HG03196 (cell line): ENCODE results near the gene FAF2.

ENCODE experiments used
- ATAC-seq: cut with Tn5 transposase; IDR thresholded peaks from one replicate; pipeline ENCODE4 v1.9.1; 2021; ENCODE audit not compliant: unreplicated experiment

The FAF2 gene

GRCh38 chr5:176529741-176530141 is 81.6 kb downstream of the FAF2 start:
- ATAC-seq = no peak

- ATAC-seq = no peak
Observed at GRCh38 chr5:176530393-176530982, 82.3 kb downstream of the FAF2 start.

GRCh38 chr5:176530983-176531901 is 83.1 kb downstream of the FAF2 start:
- no peak for ATAC-seq

GRCh38 chr5:176531902-176532493 is 83.8 kb downstream of the FAF2 start:
- ATAC-seq = no peak

- ATAC-seq = no peak
Observed at GRCh38 chr5:176532795-176533194, 84.6 kb downstream of the FAF2 start.

- ATAC-seq = no peak
Observed at GRCh38 chr5:176533390-176533789, 85.2 kb downstream of the FAF2 start.

GRCh38 chr5:176533894-176534611 is 85.9 kb downstream of the FAF2 start:
- ATAC-seq = no peak

- ATAC-seq = no peak
Observed at GRCh38 chr5:176534640-176535039, 86.5 kb downstream of the FAF2 start.

GRCh38 chr5:176535101-176535663 is 87.0 kb downstream of the FAF2 start:
- no peak for ATAC-seq

GRCh38 chr5:176535664-176536131 is 87.5 kb downstream of the FAF2 start:
- no peak for ATAC-seq

- peak; percentile 19 for ATAC-seq
Observed at GRCh38 chr5:176536132-176536901, 88.1 kb downstream of the FAF2 start.

- ATAC-seq = peak; percentile 54
Observed at GRCh38 chr5:176536902-176537553, 88.8 kb downstream of the FAF2 start, which contains the start of gene RNF44. Gene RNF44 (minus strand): TSS chr5:176537402. CDS start chr5:176532472, 4,930 bp downstream.

- peak; percentile 55 for ATAC-seq
Observed at GRCh38 chr5:176537554-176538229, 89.5 kb downstream of the FAF2 start.

- ATAC-seq = no peak
Observed at GRCh38 chr5:176538230-176538988, 90.2 kb downstream of the FAF2 start.

- no peak for ATAC-seq
Observed at GRCh38 chr5:176538989-176539384, 90.8 kb downstream of the FAF2 start.

- no peak for ATAC-seq
Observed at GRCh38 chr5:176540476-176540899, 92.3 kb downstream of the FAF2 start.

GRCh38 chr5:176540956-176541337 is 92.8 kb downstream of the FAF2 start:
- ATAC-seq = no peak
